ENCODE results near the gene SYNGR2. TPM values are rescaled to one million over a fixed set of nuclear protein-coding genes. Genes with fewer than 3 reads are reported as not detected.
"Not testable (repeated sequence)": the region's sequence is repeated elsewhere in the genome, so short reads cannot be mapped to it uniquely, and the experiment has no call there.

Gene SYNGR2
- total RNA-seq, 1 donor: 3.3 TPM

- Histone ChIP-seq H2AFZ (ENCODE audit: low read length) (no peak overlapping the region), H4K20me1 (ENCODE audit: insufficient read depth, low read length) (peaks cover 8% of the 10 kb centered on the region), H3K4me2 (ENCODE audit: insufficient read depth, low read length) (no peak overlapping the region), H3K9me3 (ENCODE audit: low read depth, low read length) (no peaks in the 10 kb centered on the region), H3K27ac (ENCODE audit: low read depth, low read length) (no peak overlapping the region), H3K27me3 (ENCODE audit: insufficient read depth, low read length) (no peaks in the 10 kb centered on the region), H3K4me1 (ENCODE audit: insufficient read depth, low read length) (peaks cover 4% of the 10 kb centered on the region), H3K4me3 (ENCODE audit: insufficient read depth, low read length) (no peak overlapping the region), H3K36me3 (ENCODE audit: insufficient read depth, low read length) (peaks cover 3% of the 10 kb centered on the region), H3K79me2 (ENCODE audit: insufficient read depth, low read length) (no peaks in the 10 kb centered on the region)
- no peak for TF ChIP-seq CTCF (IDR thresholded peaks at IDR 0.05; ENCODE audit: extremely low read depth, low read depth, low read length)
- DNase-seq (ENCODE audit: insufficient read length, low spot score, missing footprints): peak; percentile 54
Measured at GRCh38 chr17:78170692-78171590, 2.6 kb downstream of the SYNGR2 start.

GRCh38 chr17:78171591-78172248 lies 3.3 kb downstream of the SYNGR2 start:
- H3K4me1 ChIP-seq (ENCODE audit: insufficient read depth, low read length): not testable (repeated sequence)

GRCh38 chr17:78172249-78173051 lies 4.1 kb downstream of the SYNGR2 start:
- no peak overlapping the region for H2AFZ ChIP-seq (ENCODE audit: low read length)
- H4K20me1 ChIP-seq (ENCODE audit: insufficient read depth, low read length): peaks cover 12% of the 10 kb centered on the region
- no peaks in the 10 kb centered on the region for H3K27me3 ChIP-seq (ENCODE audit: insufficient read depth, low read length)
- H3K36me3 ChIP-seq (ENCODE audit: insufficient read depth, low read length): peaks cover 6% of the 10 kb centered on the region
- peaks cover 4% of the 10 kb centered on the region for H3K4me1 ChIP-seq (ENCODE audit: insufficient read depth, low read length)
- no peaks in the 10 kb centered on the region for H3K9me3 ChIP-seq (ENCODE audit: low read depth, low read length)
- no peak for TF ChIP-seq CTCF (IDR thresholded peaks at IDR 0.05; ENCODE audit: extremely low read depth, low read depth, low read length)
- no peak overlapping the region for H3K4me3 ChIP-seq (ENCODE audit: insufficient read depth, low read length)
- DNase-seq (ENCODE audit: insufficient read length, low spot score, missing footprints): peak; percentile 57
- H3K79me2 ChIP-seq (ENCODE audit: insufficient read depth, low read length): no peaks in the 10 kb centered on the region
- no peak overlapping the region for H3K4me2 ChIP-seq (ENCODE audit: insufficient read depth, low read length)
- H3K27ac ChIP-seq (ENCODE audit: low read depth, low read length): no peak overlapping the region

More at GRCh38 chr17:78171591-78172248, 3.3 kb downstream of the SYNGR2 start:
- not testable (repeated sequence) for H3K79me2 ChIP-seq (ENCODE audit: insufficient read depth, low read length); H3K27me3 ChIP-seq (ENCODE audit: insufficient read depth, low read length); H3K36me3 ChIP-seq (ENCODE audit: insufficient read depth, low read length); H3K27ac ChIP-seq (ENCODE audit: low read depth, low read length); H3K4me2 ChIP-seq (ENCODE audit: insufficient read depth, low read length); H2AFZ ChIP-seq (ENCODE audit: low read length); H3K9me3 ChIP-seq (ENCODE audit: low read depth, low read length); H3K4me3 ChIP-seq (ENCODE audit: insufficient read depth, low read length)
- peak; percentile 61 for DNase-seq (ENCODE audit: insufficient read length, low spot score, missing footprints)
- peaks cover 12% of the 10 kb centered on the region for H4K20me1 ChIP-seq (ENCODE audit: insufficient read depth, low read length)

GRCh38 chr17:78173097-78173715 lies 4.8 kb downstream of the SYNGR2 start:
- peak; percentile 85 for DNase-seq (ENCODE audit: insufficient read length, low spot score, missing footprints)
- Histone ChIP-seq H3K27ac (ENCODE audit: low read depth, low read length) (no peak overlapping the region), H3K4me3 (ENCODE audit: insufficient read depth, low read length) (no peak overlapping the region), H3K4me1 (ENCODE audit: insufficient read depth, low read length) (peaks cover under 1% of the 10 kb centered on the region), H4K20me1 (ENCODE audit: insufficient read depth, low read length) (peaks cover 12% of the 10 kb centered on the region), H3K79me2 (ENCODE audit: insufficient read depth, low read length) (no peaks in the 10 kb centered on the region), H3K9me3 (ENCODE audit: low read depth, low read length) (no peaks in the 10 kb centered on the region), H3K27me3 (ENCODE audit: insufficient read depth, low read length) (no peaks in the 10 kb centered on the region), H3K4me2 (ENCODE audit: insufficient read depth, low read length) (no peak overlapping the region), H3K36me3 (ENCODE audit: insufficient read depth, low read length) (peaks cover 7% of the 10 kb centered on the region), H2AFZ (ENCODE audit: low read length) (no peak overlapping the region)
- TF ChIP-seq CTCF (IDR thresholded peaks at IDR 0.05; ENCODE audit: extremely low read depth, low read depth, low read length): no peak
